HepG2 (cell line): ENCODE data around the gene FNIP2.
"Not testable (repeated sequence)": the region's sequence is repeated elsewhere in the genome, so short reads cannot be mapped to it uniquely, and the experiment has no call there.

Experiments
- IKZF5 ChIP-seq: IDR thresholded peaks from 2 replicates; pipeline ENCODE4 v1.6.1; 2018; ENCODE audit warnings: missing genetic modification reagents, mild to moderate bottlenecking, missing compliant biosample characterization
- KDM1A ChIP-seq: IDR thresholded peaks from 2 replicates; pipeline ENCODE4 v1.6.1; 2016; ENCODE audit warnings: missing compliant biosample characterization
- POLR2A ChIP-seq, 2 experiments: IDR thresholded peaks; 2 replicates each; pipeline ENCODE4 v1.6.1; 2011; ENCODE audit warnings: low read depth in 2 of 2, low read length in 2 of 2, mild to moderate bottlenecking in 1 of 2, moderate library complexity in 1 of 2; ENCODE audit not compliant: insufficient read depth in 1 of 2
- SMC3 ChIP-seq: IDR thresholded peaks from 2 replicates; pipeline ENCODE4 v1.6.1; 2011; ENCODE audit warnings: low read length, improper control_type of control experiment

GRCh38 chr4:158952221-158952774 lies 183.5 kb downstream of the FNIP2 start:
- TF ChIP-seq SMC3; POLR2A (IDR thresholded peaks at IDR 0.05; ENCODE audit: insufficient read depth in 1 of 2, low read depth in 2 of 2, low read length in 2 of 2); KDM1A; IKZF5 (CRISPR knock-in tag): not testable (repeated sequence)
